ENCODE measurements around the gene CDIPT. TPM values are rescaled to one million over a fixed set of nuclear protein-coding genes. Genes with fewer than 3 reads are reported as not detected.

Gene CDIPT
- total and polyA plus RNA-seq, 2 of the 13 experiments (the other 11 are each of a cell fraction or from before 2014, with no cell fraction given) = 54.9 to 97.5 TPM

DNA sequence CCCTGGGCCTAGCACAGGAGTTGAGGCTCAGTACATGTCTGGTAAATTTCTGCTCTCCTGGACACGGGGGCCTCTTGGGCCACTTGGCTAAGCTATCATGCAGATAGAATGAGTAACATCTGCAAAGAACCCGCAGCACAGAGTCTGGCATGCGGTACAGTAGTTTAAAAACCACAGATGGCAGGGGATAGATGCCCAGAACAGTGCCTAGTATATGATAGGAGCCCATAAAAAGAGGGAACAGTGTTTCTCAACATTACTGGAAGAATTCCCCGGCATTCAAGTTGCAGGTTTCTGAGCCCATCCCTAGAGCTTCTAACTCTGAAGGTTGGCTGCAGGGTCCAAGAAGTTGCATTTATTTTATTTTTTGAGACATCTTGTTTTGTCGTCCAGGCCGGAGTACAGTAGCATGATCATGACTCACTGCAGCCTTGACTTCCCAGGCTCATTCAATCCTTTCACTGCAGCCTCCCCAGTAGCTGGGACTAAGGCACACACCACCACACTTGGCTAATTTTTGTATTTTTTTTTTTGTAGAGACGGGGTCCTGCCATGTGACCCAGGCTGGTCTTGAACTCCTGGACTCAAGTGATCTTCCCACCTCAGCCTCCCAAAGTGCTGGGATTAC is 5.8 kb downstream of the CDIPT start:
- H3K9me3 ChIP-seq (ENCODE audit: low read length) = no peaks in the 10 kb centered on the region
- H3K4me2 ChIP-seq (ENCODE audit: low read depth, low read length) = no peak overlapping the region
- H3K27me3 ChIP-seq (ENCODE audit: control insufficient read depth in 1 of 2, insufficient read depth in 2 of 2, low read length in 2 of 2) = no peaks in the 10 kb centered on the region
- intact Hi-C loops (cut with micrococcal nuclease; ENCODE audit: unreplicated experiment) = no loop called here
- BruUV-seq (replicated peaks) = no TSS peak
- no peak overlapping the region for H2AFZ ChIP-seq (ENCODE audit: low read length)
- TF ChIP-seq, protein P1, sequence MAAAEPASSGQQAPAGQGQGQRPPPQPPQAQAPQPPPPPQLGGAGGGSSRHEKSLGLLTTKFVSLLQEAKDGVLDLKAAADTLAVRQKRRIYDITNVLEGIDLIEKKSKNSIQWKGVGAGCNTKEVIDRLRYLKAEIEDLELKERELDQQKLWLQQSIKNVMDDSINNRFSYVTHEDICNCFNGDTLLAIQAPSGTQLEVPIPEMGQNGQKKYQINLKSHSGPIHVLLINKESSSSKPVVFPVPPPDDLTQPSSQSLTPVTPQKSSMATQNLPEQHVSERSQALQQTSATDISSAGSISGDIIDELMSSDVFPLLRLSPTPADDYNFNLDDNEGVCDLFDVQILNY (CRISPR knock-in tag; conservative IDR thresholded peaks at IDR 0.05) = no peak
- TF ChIP-seq ZNF337 (CRISPR knock-in tag; IDR thresholded peaks at IDR 0.05; ENCODE audit: borderline replicate concordance, low read depth) = no peak
- TF ChIP-seq POLR2AphosphoS5 (IDR thresholded peaks at IDR 0.05; ENCODE audit: low read depth, low read length) = 0 out of 2 replicates have a peak, but pooled peaks have one; percentile 10
- TF ChIP-seq SP1 (IDR thresholded peaks at IDR 0.05) = no peak
- no peak for TF ChIP-seq SP1 (CRISPR knock-in tag; IDR thresholded peaks at IDR 0.05)
- TF ChIP-seq CBX5 (CRISPR knock-in tag; IDR thresholded peaks at IDR 0.05; ENCODE audit: borderline replicate concordance) = no peak
- TF ChIP-seq, protein P2, sequence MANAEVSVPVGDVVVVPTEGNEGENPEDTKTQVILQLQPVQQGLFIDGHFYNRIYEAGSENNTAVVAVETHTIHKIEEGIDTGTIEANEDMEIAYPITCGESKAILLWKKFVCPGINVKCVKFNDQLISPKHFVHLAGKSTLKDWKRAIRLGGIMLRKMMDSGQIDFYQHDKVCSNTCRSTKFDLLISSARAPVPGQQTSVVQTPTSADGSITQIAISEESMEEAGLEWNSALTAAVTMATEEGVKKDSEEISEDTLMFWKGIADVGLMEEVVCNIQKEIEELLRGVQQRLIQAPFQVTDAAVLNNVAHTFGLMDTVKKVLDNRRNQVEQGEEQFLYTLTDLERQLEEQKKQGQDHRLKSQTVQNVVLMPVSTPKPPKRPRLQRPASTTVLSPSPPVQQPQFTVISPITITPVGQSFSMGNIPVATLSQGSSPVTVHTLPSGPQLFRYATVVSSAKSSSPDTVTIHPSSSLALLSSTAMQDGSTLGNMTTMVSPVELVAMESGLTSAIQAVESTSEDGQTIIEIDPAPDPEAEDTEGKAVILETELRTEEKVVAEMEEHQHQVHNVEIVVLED (CRISPR knock-in tag; IDR thresholded peaks at IDR 0.05; ENCODE audit: borderline replicate concordance) = no peak
- no peak for TF ChIP-seq ZNF34 (CRISPR knock-in tag; IDR thresholded peaks at IDR 0.05; ENCODE audit: borderline replicate concordance)
- TF ChIP-seq POLR2G (IDR thresholded peaks at IDR 0.05; ENCODE audit: low read depth, low read length) = peak; percentile 32; the same call in 1 of the 2 replicates
- no peak for TF ChIP-seq NFRKB (IDR thresholded peaks at IDR 0.05)
- no peak for TF ChIP-seq CBFB (CRISPR knock-in tag; IDR thresholded peaks at IDR 0.05)
- peaks cover 9% of the 10 kb centered on the region for H3K79me2 ChIP-seq (ENCODE audit: insufficient read depth, low read length)
- H3K4me3 ChIP-seq (replicated peaks in 1 of 3; ENCODE audit: insufficient read depth in 1 of 3, low read depth in 2 of 3, low read length in 3 of 3) = no peak overlapping the region
- H3K9ac ChIP-seq (ENCODE audit: insufficient read depth, low read depth, low read length) = no peak overlapping the region
- FAIRE-seq (no peak), DNase-seq (ENCODE audit: low spot score) (no peak), ATAC-seq (no peak)
- WGBS (ENCODE audit: low lambda C conversion rate) = 81% methylated on average over 7 of the region's 7 CpGs
- no peaks in the 10 kb centered on the region; the same call in 1 of the 2 replicates for H4K20me1 ChIP-seq (ENCODE audit: insufficient read depth, low read length)
- H3K27ac ChIP-seq (ENCODE audit: extremely low read length, insufficient read depth, low read length) = no peak overlapping the region
- CTCF ChIA-PET (ENCODE audit: low intra/inter-chr PET ratio, low total read pairs) = no interaction called here
- POLR2A ChIA-PET = interaction anchor here (0.7 to 2.9 kb wide), 6 partner anchors 9 to 49 kb away, joined by 3 to 6 read pairs (median 6); partner anchors contain the start of genes ASPHD1, PAGR1 and SEZ6L2
- H3K36me3 ChIP-seq (replicated peaks in 1 of 2; ENCODE audit: control insufficient read depth in 1 of 2, insufficient read depth in 2 of 2, low read length in 2 of 2) = peaks cover 6 to 13% of the 10 kb centered on the region in 2 experiments; a peak in 4 of 5 replicates
- H3K4me1 ChIP-seq (ENCODE audit: insufficient read depth, low read length) = peaks cover 16% of the 10 kb centered on the region
- in situ Hi-C loops (cut with HindIII; ENCODE audit: extremely low pct_ligation_motif_present, low pct_unique_long_range_greater_than_20kb) = no loop called here
